CD4-positive, alpha-beta T cell treated with Interleukin-1 beta for 1 hour (primary cell): Measurements from ENCODE around the gene DTD1.

Experiments used
- DNase-seq, 2 donors: peaks; one replicate each; pipeline ENCODE4 v3.0.0-alpha.2; 2020 to 2022

The DTD1 gene

DNA sequence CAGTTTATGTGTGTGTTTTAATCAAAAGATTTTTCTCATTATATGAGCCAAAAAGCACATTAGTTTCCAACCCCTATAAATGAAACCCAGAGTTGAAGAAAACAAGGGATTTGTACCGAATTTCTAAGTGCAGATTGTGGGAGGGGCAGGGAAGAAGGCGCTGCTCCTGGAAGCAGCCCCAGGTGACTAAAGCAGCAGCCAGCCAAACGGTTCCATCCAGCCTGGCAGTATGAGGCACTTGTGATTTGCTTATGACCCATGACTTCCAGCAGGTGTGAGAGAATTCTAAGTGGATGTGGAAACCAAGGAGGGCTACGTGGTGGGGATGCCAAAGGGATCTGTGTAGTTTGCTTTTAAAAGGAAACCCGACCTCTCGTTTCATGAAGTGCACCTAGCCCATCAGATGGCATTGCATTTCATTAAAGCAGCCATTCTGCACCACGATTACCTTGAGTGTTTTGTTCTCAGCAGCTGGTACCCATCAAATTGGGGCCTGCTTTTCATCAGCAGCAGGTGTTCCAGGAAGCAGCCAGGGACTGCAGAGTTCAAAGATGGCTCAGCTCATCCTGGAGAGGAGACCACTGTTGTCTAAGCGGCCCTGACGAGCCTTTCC is 79.1 kb downstream of the DTD1 start:
- DNase-seq: no peak

DNA sequence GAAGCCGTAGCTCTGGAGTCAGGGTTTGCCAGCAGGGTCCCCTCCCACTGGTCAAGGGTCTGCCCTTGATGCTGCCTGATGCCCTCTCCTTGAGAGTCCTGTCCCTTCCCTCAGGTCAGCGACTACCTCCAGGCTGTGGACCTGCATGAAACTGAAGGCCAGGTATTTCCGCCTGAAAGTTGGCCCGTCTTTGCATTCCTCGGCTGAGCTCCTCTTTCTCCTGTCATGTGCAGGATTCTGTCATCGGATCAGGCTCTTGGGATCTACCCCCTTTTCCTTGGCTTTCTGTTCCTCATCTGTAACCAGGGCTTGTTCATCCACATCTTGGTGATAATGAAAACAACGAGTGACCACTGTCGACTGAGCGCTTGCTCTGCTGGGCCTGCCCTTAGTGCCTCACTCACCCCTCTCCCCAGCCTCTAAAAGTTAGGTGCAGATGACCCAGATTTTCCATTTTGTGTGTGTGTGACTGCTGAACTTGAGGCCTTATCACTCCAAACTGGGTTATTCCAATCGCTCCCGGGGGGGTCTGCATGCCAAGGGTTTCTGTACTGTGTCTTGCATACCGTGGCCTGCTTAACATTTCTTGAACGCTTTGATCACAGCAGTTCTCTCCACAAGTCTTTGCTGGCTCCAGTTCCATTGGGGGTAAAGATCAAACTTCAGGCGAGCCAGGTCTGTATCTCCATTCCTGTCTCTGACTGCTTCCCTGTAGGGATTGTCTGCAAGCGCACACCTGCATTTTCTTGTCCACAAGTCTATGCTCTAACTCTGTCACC is 81.6 kb downstream of the DTD1 start:
- DNase-seq: no peak

DNA sequence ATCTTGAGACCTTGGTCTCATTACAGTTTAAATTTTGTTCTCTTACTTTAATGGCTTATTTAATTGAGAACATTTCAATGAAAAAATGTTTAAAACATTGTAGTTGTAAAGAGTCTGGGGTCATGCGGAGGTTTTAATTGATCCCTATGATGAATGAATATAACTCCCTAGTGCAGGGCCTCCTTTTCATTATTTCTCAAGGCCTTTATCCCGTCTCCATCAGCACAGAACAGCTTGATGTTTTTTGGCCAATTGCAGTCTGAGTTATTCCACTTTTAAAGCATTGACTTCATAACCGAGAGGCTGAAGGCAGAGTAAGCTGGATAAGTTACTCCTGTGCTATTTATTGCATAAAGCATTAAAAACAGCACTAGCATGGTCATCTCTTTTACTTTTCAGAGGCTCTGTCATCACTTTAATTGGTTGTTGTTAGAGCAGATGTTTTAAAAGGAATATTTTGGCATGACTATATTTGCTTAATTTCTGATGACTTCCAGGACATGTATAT is 83.4 kb downstream of the DTD1 start:
- no peak for DNase-seq

DNA sequence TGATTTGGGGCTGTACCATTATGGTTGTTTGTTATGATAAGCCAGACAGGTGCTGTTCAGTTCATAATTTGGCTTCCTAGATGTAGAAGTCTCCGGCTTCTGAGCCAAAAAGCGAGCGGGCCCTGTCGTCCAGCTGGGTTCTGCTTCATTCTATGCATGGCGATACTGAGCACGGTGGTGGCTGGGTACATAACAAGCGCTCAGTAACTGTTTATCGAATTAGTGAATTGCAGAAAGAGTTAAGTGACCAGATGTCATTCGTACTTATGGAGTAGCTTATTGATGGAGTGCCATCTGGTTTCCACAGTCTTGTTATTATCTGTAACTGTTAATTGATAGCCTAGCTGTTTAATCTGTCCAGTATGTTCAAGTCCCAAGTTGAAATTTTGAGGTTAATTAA is 85.0 kb downstream of the DTD1 start:
- DNase-seq: no peak

DNA sequence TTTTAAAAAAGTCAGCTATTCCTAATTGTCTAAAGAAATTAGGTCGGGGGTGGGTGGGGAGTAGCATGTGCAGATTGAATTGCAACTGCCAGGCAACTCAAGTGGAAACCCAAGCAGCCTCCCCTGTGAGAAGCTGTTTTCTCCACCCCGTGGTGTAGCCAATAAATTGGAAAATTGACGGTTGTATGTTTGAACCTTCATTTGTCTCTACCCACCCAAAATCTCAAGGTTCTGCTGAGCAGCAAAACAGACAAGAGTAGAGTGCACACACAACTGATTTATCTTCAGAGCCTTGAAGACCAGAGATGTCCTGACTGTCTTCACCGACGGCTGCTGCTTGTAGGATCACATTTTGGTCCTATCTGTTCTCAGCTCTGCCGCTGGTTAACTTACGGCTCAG is 88.5 kb downstream of the DTD1 start:
- DNase-seq: no peak

DNA sequence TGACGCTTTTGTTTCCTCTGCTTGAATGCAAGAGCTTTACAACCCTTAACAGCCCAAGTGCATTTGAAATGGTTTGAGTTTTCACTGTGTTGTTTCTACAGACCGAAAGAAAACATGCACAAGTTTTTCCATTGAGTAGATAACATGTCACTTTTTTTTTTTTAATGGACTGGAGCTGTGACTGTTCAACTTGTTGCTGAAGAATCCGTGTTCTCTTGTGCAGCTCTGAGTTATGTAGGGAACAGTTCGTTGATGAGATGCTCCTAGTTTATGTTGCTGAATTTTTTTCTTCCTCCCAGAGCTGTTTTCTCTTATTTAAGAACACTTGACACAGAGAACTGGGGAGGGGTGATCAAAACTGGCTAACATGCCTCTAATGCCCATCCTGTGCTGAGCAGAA is 89.3 kb downstream of the DTD1 start:
- DNase-seq: no peak

DNA sequence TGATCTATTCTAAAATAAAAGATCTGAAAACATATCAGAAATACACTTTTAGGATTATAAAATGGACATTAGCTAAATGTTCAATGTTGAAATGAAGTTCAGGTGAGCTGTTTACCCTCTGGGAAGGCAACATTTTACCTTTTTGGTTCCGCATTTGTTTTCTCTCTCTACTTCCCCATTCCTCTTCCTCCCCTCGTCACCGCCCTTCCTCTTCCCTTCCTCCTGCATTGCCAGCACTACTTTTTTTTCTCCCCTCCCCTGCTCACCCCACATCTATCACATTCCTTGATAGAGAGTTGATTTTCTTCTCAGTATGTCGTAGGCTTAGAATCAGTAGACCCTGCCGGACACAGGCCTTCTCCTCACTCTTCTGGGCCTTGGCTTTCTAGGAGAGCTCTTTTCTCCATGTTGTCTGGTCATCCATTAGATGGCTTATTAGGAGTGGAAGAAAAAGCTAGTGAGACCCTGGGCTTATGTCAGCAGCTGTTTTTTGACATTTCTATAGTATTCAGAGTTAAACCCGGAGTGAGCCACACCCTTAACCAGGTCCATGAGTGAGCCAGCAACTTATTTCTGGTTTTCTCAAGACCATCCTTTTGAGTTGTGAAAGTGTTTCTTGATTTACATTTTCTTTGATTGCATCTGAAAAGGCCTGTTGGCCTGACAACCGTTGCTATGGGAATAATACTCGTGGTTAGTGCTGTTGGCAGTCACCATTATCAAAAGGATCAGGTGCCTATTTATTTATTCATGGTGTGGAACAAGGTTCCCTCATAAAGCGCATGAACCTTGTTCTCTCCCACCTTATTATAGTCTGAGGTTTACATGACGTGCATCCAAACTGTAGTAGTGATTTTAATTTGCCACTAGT is 90.9 kb downstream of the DTD1 start:
- DNase-seq: peak; percentile 6 to 30

DNA sequence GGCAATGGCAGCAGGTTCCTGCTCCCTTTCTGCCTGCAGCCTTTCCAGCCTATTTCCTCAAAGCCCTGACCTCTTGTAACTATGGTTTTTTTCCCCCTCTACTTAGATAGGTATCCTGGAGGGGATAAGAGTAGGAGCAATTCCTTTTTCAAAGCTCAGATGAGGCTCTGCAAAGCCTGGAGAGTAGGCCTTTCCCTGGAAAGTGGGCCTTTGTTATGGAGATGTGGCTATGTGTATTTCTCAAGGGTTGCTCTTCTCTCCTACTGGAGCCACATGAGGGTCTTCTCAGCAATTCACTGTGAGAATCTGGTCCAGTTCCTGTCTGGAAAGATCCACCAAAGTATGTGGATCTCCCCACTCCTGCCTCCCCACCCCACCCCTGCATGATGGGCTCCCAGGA is 96.0 kb downstream of the DTD1 start:
- no peak for DNase-seq

DNA sequence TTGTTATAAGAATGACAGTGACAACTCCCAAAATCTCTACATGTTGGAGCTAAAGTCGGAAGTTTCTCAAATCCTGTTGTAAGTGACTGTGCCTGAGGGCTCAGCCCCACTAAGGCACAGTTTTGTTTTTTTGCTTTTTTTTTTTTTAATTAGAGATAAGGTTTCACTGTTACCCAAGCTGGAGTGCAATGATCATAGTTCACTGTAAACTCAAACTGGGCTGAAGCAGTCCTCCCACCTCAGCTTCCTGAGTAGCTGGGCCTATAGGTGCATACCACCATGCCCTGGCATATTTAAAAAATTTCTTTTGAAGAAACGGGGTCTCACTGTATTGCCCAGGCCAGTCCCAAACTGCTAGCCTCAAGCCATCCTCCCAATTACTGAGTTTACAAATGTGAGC is 96.9 kb downstream of the DTD1 start:
- no peak for DNase-seq

DNA sequence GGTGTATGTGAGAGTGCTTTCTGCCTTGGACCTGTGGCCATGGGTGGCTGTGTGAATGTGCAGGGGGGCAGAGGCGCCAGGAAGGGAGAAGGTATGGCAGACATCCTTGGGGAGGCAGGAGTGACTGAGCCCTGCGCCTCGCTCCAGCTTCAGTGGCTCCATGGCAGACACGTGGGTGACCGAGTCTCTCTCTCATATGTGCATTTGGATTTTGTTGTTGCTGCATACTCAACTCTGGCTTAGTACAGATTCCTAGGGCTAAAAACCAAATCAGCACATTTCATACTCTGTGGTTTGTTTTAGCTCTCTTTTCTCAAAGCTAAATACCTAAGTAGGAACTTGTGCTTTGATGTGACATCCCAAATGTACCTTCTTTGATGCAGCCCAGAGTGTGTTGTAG is 97.6 kb downstream of the DTD1 start:
- DNase-seq: no peak

DNA sequence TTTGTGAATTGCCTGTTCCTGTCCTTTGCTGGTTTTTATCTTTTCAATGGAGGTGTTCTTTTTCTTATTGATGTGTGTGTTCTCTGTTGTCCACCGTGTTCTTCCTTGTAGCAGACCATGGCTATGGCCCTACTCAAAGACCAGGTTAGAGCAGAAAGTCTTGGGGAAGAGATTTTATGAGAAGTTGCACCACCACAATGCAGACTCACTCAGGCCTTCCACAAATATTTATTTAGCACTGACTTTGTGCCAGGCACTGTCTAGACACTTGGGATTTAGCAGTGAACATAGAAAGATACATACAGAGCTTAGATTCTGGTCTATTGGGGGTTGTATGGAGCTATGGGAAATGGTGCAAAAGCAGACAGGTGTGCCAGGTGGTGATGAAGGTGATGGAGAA is 98.8 kb downstream of the DTD1 start:
- no peak for DNase-seq

DNA sequence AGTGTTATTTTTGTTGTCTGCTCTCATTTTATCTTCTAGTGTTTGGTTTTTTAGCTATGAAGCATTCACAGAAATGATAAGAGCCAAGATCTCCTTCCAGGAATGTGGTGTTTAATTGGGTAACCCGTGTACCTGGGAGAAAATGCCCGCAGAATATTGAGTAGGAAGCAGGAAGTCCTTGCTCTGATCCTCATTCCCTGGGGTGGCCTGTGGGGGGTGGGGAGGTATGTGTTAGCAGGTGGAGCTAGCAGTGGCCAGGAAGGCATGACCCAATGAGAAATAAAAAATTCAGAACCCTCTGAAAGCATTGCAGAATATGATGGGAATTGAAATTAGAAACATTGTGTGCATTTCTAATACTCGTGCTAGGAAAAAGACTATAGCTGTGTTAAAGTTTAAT is 100.8 kb downstream of the DTD1 start:
- no peak for DNase-seq

DNA sequence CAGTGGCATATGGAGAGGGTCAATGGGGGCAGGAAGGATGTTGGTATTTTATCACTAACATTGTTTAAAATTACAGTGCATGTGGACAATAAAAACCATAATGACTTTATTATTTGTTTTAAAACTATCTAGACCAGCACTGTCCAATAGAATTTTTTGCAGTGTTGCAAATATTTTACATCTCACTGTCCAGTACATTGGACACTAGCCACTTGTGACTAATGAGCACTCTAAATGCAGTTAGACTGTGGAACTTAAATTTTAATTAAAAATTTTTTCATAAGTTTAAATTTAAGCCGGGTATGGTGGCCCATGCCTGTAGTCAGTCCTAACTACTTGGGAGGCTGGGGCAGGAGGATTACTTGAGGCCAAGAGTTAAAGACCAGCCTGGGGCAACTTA is 101.7 kb downstream of the DTD1 start:
- DNase-seq: no peak

DNA sequence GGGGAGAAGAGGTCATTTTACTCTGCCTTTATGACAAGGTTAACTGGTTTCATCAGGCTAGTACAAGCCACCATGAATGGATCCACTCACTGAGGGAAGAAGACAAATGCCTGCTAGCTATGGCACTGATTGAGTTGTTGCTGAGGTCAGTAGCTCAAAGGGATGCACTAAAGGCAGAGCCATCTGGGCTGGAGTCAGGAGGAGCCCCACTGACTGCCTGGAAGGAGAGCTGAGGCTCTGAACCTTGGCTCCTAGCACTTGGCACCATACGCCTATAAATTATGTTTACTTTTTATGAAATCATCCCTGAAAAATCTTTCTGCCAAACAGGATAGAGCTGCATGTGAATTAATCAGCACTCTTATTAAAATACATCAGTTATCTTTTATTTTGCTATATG is 104.6 kb downstream of the DTD1 start:
- DNase-seq: no peak

DNA sequence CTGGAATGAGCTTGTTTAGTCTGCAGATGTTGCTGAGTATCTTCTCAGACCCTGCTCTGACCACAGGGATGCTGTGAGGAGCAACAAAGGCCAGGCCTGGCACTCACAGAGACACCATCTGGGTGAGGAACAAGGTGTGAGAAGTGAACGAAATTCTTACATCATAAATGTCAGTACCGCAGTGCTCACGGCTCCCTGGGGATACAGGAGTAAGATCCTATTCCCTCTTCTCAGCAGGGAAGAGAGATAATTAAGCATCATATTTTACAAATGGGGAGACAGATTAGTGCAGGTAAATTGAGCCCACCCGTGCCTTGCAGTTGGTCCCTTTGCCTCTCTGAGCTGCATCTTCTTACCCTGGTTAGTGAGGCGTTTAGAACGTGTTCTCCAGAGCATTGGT is 106.2 kb downstream of the DTD1 start:
- no peak for DNase-seq

DNA sequence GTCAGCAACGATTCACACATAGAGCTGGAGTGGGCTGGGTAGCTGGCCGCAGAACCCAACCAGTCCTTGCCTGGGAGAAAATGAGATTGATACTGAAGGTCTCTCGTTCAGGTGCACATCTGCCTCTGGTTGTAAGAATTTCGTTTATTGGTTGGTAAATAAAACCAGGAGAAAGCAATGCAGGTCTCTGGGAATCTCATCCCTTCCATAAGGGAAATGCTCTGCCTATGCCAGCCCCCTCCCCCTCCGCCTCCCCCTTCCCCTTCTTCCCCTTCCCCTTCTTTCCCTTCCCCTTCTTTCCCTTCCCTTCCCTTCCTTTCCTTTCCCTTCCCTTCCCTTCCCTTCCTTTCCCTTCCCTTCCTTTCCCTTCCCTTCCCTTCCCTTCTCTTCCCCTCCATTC is 107.3 kb downstream of the DTD1 start:
- DNase-seq: no peak

DNA sequence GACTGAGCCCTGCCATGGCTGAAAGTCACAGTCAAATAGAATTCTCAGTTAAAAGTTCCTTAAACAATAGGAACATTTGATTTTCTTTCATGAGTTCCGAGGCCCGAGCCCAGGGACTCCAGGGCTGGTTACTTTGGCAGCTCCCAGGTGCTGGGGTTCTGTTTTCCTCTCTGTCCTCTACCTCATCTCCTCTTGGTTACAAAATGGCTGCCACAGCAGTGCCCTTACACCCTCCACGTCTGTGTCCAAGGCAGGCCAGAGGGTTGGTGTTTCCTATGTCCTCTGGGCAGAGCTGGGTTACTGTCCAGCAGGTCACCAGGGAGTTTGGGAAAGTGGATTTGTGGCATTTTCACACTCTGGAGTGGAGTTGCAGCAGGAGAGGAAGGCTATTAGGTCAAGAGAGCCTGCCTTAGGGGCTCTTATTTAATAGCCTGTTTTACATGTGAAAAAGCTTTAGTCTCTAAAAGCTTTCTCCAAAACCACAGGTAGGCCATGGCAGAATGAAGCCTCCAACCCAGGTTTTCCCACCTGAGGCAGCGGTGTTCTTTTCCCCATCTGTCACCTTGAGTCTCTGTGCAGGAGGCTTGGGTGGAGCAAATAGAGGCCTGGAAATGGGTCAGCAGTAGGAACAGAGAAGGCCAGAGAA is 111.0 kb downstream of the DTD1 start:
- no peak for DNase-seq

DNA sequence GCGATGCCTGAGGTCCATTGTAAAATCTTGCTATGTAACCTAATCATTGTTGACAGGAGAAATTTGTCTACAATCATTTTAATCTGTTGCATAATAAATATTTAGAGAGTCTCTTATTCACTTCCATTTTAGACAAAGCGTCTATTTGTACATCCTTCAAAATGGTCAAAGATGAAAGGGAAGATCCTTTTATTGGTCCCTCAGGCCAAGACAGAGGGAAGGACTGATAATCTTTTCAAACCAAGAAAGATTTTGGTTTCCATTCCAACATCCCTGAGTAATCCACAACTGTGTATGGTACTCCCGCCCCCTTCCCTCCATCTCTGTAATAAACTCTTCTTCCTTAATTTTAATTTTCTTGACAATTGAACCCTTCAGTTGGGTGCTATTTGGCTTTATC is 114.1 kb downstream of the DTD1 start:
- no peak for DNase-seq

DNA sequence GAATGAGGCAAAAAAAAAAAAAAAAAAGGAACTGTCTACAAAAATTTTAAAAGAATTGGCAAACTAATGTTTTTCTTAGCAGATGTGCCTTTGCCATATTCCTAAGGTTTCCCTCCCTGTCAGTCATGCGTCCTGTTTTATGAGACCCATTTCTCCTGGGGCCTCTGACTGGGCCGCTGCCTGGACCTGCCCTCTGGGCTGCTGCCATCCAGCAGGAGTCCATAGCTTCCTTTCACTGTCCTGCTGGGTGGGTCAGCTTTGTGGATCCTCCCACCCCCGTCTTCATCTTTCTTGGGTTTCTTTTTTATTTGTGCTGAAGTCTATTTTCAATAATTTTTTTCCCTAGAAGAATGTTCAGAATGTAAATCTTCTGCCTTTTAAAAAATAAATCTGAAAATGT is 114.9 kb downstream of the DTD1 start:
- DNase-seq: no peak

DNA sequence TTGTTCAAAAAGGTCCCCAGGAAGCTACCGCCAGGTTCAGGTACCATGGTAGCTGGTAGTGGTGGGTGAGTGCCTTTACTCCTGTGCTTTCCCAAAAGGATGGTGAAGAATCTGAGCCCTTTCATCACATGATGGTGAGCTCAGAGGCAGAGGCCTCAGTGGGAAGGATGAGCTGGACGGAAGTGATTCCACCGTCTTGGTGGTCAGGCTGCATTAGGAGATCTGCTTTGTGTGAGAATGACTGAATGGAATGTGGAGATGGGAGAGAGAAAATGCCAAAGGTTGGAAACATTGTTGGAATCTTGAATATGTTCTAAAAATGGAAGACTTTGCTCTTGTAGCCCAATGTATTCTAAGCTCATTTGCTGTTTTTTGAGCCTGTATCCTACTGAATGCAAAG is 117.6 kb downstream of the DTD1 start:
- no peak for DNase-seq

DNA sequence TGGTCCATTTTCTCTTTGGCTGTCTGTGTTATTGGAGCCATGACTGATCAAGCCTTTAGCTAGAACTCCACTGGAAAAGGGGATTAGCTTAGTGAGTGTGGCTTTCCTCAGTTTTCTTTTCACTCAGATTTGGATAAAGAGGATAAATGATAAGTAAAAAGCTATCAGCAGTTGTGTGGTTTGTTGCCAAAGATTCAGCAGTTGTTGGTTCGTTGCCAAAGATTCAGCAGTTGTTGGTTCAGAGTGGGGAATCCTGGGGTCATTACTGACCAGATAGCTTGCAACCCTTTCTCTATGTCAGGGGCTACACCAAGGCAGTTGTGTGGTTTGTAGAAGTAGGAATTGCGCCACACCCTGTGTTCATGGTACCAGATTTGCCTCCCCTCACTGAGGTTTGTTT is 118.1 kb downstream of the DTD1 start:
- DNase-seq: no peak

DNA sequence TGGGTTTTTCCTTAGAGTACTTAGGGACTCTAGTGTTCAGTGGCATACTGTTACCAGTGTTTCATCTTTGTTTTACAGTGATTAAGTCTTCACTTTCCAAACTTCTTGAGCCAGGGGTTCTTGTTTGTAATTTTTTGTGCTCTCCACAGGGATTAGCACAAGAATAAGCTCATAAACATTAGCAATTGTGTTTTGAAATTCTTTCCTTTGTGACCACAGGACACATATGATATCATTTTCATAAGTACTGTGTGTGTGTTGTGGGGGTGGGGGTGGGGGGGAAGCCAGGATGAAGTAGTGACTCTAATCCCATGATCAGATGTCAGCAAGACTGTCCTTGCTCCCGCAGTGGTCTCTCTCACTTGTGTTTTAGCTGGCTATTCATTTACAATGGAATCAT is 124.3 kb downstream of the DTD1 start:
- no peak for DNase-seq

DNA sequence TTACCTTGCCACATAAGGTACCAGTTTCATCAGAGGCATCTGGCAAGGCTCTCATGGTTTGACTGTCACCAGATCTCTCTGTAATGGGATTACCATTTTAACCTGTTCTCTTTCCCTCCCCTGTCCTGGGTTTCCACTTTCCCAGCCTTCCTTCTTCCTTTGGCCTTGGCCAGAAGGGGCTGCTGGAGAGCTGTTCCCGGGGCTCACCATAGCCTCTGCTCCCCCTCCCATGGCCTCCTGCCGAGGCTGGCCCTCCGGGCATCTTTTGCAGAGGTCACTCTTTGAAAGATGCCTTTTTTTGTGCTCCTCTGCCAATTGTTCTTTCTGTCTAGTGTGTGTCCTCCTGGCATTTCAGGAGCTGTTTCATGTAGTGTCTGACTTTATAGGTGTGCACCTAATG is 125.0 kb downstream of the DTD1 start:
- DNase-seq: no peak
